T-helper 17 cell (primary cell): ENCODE data around the gene METRNL. TPM values are rescaled to one million over a fixed set of nuclear protein-coding genes. Genes with fewer than 3 reads are reported as not detected.
"Not testable (repeated sequence)": the region's sequence is repeated elsewhere in the genome, so short reads cannot be mapped to it uniquely, and the experiment has no call there.

Experiments
- ATAC-seq: fragments of 150-1000 bp; cut with Tn5 transposase; 2 replicates; pipeline ENCODE4 v1.10.0; 2021; ENCODE audit warnings: mild to moderate bottlenecking, moderate library complexity
- DNase-seq, 3 donors: peaks; one replicate each; pipeline versions ENCODE4 v3.0.0 to v3.0.0-alpha.2; 2020 to 2021
- H3K9me3 ChIP-seq: one replicate; pipeline ENCODE4 v1.7.0; 2013; ENCODE audit warnings: low read length, mild to moderate bottlenecking; ENCODE audit not compliant: control insufficient read depth, poor library complexity, severe bottlenecking
- H3K27ac Mint-ChIP-seq: one replicate; pipeline ENCODE4 v1.8.0; 2022; ENCODE audit warnings: mild to moderate bottlenecking, moderate library complexity, mixed read lengths
- H3K27me3 Mint-ChIP-seq: one replicate; pipeline ENCODE4 v1.8.0; 2022; ENCODE audit warnings: mixed read lengths
- H3K36me3 Mint-ChIP-seq: one replicate; pipeline ENCODE4 v1.8.0; 2022; ENCODE audit warnings: low read depth, mixed read lengths
- H3K4me1 Mint-ChIP-seq: one replicate; pipeline ENCODE4 v1.8.0; 2022; ENCODE audit warnings: mild to moderate bottlenecking, mixed read lengths
- H3K4me3 Mint-ChIP-seq: one replicate; pipeline ENCODE4 v1.8.0; 2022; ENCODE audit warnings: mild to moderate bottlenecking, moderate library complexity, mixed read lengths
- total RNA-seq, 4 donors: library from RNA in 2 of 4; stranded (reverse) in 2 of 4; gene quantifications; one replicate each; pipeline ENCODE4 v1.2.3 and lab custom pipeline; 2022 to 2026

The METRNL gene
- total RNA-seq, 2 donors from 2014 or later, result 24.0 to 26.2 TPM

DNA sequence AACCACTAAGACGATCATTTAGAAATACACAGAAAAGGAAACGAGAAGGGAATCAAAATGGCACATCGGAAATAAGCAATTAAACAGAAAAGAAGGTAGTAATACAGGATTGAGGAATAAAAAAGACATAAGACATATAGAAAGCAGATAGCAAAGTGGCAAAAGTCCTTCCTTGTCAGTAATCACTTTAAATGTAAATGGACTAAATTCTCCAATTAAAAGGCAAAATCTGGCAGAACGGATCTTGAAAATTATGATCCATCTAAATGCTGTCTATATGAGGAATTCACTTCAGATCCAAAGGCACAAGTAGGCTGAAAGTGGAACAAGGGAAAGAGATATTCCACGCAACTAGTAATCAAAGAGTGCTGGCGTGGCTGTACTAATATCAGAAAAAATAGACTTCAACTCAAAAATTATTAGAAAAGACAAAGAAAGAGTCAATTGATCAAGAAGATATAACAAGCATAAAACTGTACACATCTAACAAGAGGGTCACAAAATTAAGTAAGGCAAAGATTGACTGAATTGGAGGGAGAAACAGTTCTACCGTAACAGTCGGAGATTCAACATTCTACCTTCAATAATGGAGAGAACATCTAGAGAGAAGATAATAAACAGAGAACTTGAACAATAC lies 36.8 kb upstream of the METRNL start:
- H3K27me3 Mint-ChIP-seq, result no peaks in the 10 kb centered on the region
- H3K27ac Mint-ChIP-seq, result peak overlapping the region; percentile 3
- peaks cover 6% of the 10 kb centered on the region for H3K9me3 ChIP-seq
- no peak for ATAC-seq
- H3K4me1 Mint-ChIP-seq, result peaks cover 17% of the 10 kb centered on the region
- H3K4me3 Mint-ChIP-seq, result no peak overlapping the region
- peaks cover 7% of the 10 kb centered on the region for H3K36me3 Mint-ChIP-seq
- no peak for DNase-seq

DNA sequence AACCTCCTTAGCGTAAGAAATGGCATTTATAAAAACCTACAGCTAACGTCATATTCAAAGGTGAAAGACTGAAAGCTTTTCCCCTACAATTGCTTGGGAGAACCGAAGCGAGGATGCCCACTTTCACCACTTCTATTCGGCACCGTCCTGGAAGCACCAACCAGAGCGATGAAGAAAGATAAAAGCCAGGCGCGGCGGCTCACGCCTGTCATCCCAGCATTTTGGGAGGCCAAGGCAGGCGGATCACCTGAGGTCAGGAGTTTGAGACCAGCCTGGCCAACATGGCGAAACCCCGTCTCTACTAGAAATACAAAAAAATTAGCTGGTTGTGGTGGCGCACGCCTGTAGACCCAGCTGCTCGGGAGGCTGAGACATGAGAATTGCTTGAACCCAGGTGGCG lies 34.9 kb upstream of the METRNL start:
- ATAC-seq, DNase-seq, H3K9me3 ChIP-seq, H3K36me3 Mint-ChIP-seq, H3K27me3 Mint-ChIP-seq: not testable (repeated sequence)
- H3K27ac Mint-ChIP-seq, result peak overlapping the region; percentile 8
- peaks cover 24% of the 10 kb centered on the region for H3K4me1 Mint-ChIP-seq
- peak overlapping the region; percentile 68 for H3K4me3 Mint-ChIP-seq

DNA sequence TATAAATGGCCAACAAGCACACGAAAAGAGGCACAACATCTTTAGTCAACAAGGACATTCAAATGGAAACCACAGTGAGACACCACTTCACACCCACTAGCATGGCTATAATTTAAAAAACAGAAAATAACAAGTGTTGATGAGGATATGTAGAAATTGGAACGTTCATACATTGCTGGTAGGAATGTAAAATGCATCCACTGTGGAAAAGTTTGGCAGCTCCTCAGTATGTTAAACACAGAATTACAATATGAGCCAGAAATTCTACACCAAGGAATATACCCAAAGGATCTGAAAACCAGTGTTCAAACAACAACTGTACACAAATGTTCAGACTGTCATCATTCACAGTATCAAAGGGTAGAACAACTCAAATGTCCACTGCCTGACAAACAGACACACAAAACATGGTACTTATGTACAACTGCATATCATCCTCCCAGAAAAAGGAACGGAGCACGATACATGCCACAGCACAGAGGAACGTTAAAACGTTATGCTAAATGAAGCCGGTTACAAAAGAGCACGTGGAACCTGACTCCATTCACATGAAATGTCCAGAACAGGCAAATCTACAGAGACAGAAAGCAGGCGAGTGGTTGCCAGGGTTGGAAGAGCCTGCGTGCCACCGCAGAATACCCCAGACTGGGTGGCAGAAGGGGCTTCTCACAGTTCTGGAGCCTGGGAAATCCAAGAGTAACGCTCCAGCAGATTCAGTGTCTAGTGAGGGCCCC lies 32.8 kb upstream of the METRNL start:
- peaks cover 4% of the 10 kb centered on the region for H3K36me3 Mint-ChIP-seq

GRCh38 chr17:83047182-83047478 lies 32.3 kb upstream of the METRNL start:
- H3K4me3 Mint-ChIP-seq, result no peak overlapping the region
- H3K36me3 Mint-ChIP-seq, result peaks cover 3% of the 10 kb centered on the region
- no peaks in the 10 kb centered on the region for H3K27me3 Mint-ChIP-seq
- no peak overlapping the region for H3K27ac Mint-ChIP-seq
- DNase-seq (no peak), ATAC-seq (no peak)
- peaks cover 28% of the 10 kb centered on the region for H3K4me1 Mint-ChIP-seq
- H3K9me3 ChIP-seq, result no peaks in the 10 kb centered on the region

More for the DNA sequence above, 32.8 kb upstream of the METRNL start:
- H3K9me3 ChIP-seq, result no peaks in the 10 kb centered on the region
- DNase-seq, result no peak
- no peak overlapping the region for H3K27ac Mint-ChIP-seq
- H3K4me3 Mint-ChIP-seq, result no peak overlapping the region
- no peaks in the 10 kb centered on the region for H3K27me3 Mint-ChIP-seq
- peaks cover 28% of the 10 kb centered on the region for H3K4me1 Mint-ChIP-seq
- no peak for ATAC-seq

- H3K36me3 Mint-ChIP-seq, H3K27me3 Mint-ChIP-seq, ATAC-seq, DNase-seq, H3K9me3 ChIP-seq: not testable (repeated sequence)
- peak overlapping the region; percentile 90 for H3K4me3 Mint-ChIP-seq
- H3K27ac Mint-ChIP-seq, result peak overlapping the region; percentile 99
- H3K4me1 Mint-ChIP-seq, result peaks cover 25% of the 10 kb centered on the region
Measured at GRCh38 chr17:83047818-83048475, 31.5 kb upstream of the METRNL start.

DNA sequence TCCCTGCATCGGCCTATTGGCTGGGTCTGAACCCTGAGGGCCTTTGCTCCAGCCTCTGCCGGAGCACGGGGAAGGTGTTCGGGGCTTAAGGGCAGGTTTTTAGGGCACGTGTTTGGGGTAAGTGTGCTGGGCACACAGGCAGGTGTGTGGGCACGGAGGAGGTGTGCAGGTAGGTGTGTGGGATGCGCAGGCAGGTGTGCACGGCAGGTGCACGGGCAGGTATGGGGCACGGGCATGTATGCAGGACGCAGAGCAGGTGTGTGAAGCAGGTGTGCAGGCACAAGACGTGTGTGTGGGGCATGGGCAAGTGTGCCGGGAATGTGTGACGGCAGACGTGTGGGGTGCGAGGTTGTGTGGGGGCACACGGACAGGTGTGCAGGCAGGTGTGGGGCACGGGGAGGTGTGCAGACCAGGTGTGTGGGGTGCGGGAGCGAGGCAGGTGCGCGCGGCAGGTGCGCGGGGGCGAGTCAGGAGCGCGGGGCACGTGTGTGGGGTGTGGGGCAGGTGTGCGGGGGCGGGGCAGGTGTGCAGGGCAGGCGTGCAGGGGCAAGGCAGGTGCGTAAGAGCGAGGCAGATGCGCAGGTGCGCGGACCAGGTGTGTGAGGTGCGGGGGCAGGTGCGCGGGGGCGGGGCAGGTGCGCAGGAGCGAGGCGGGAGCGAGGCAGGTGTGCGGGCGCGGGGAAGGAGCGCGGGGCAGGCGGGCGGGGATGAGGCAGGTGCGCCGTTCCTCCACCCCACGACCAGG lies 28.6 kb upstream of the METRNL start:
- no peaks in the 10 kb centered on the region for H3K9me3 ChIP-seq
- Mint-ChIP-seq H3K27me3 (no peaks in the 10 kb centered on the region), H3K4me1 (peaks cover 18% of the 10 kb centered on the region), H3K4me3 (peak overlapping the region; percentile 94), H3K36me3 (peaks cover 3% of the 10 kb centered on the region), H3K27ac (peak overlapping the region; percentile 92)
- no peak for ATAC-seq
- no peak for DNase-seq

DNA sequence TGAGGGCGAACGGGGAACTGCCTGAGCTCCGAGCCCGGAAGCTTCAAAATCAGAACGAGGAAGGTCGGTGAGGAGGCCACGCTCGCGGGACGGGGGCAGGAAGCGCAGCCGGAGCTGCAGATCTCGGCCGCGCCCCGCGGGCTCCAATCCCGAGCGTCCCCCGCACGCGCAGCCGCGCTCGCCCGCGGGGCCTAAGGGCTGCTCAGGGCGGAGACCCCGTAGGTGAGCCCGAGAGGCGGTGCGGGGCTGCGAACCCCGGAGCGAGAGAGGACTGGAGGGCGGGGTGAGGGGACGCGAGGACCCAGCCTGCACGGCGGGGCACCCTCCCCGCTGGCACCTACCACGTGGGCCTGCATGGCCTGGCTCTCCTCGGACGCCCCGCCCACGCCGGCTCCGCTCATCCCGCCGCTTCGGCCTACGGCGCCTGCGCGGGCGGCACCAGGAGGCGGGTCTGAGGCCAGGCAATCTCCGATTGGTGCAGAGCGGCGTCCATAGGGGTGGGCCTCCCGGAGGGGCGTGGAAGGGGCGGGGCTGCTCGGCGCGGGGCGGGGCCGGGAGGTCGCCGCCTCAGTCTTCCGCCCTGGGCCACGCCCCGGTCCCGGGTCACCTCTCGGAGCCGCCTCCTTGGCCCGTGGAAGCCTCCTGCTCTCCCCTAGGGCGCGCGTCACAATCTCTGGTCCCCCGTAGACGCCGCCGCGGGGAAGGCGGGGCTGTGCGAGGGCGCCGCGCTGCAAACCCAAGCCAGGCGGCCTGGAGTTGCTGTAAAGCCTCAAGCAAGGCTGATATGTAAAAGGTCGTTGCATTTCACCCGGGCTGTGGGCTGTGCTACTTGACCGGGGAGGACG lies 27.8 kb upstream of the METRNL start:
- H3K4me3 Mint-ChIP-seq, result peak overlapping the region; percentile 94
- ATAC-seq, result peak; percentile 84
- peak overlapping the region; percentile 92 for H3K27ac Mint-ChIP-seq

GRCh38 chr17:83052241-83052564 lies 27.2 kb upstream of the METRNL start:
- DNase-seq, result no peak

More for the DNA sequence above, 27.8 kb upstream of the METRNL start:
- Mint-ChIP-seq H3K36me3 (peaks cover 2% of the 10 kb centered on the region), H3K27me3 (no peaks in the 10 kb centered on the region), H3K4me1 (peaks cover 17% of the 10 kb centered on the region)
- DNase-seq, result peak; percentile 98 to 99 (median 99)
- H3K9me3 ChIP-seq, result no peaks in the 10 kb centered on the region

GRCh38 chr17:83053021-83053681 lies 26.3 kb upstream of the METRNL start:
- H3K4me1 Mint-ChIP-seq, result peaks cover 11% of the 10 kb centered on the region
- H3K27ac Mint-ChIP-seq, result peak overlapping the region; percentile 86
- DNase-seq, result no peak
- ATAC-seq, result no peak
- H3K9me3 ChIP-seq, result no peaks in the 10 kb centered on the region
- H3K36me3 Mint-ChIP-seq, result no peaks in the 10 kb centered on the region
- H3K4me3 Mint-ChIP-seq, result peak overlapping the region; percentile 41
- no peaks in the 10 kb centered on the region for H3K27me3 Mint-ChIP-seq

More at GRCh38 chr17:83052241-83052564, 27.2 kb upstream of the METRNL start:
- no peak for ATAC-seq
- H3K27ac Mint-ChIP-seq, result peak overlapping the region; percentile 37
- no peaks in the 10 kb centered on the region for H3K27me3 Mint-ChIP-seq
- H3K4me1 Mint-ChIP-seq, result peaks cover 15% of the 10 kb centered on the region
- peak overlapping the region; percentile 94 for H3K4me3 Mint-ChIP-seq
- H3K36me3 Mint-ChIP-seq, result no peaks in the 10 kb centered on the region
- H3K9me3 ChIP-seq, result no peaks in the 10 kb centered on the region

DNA sequence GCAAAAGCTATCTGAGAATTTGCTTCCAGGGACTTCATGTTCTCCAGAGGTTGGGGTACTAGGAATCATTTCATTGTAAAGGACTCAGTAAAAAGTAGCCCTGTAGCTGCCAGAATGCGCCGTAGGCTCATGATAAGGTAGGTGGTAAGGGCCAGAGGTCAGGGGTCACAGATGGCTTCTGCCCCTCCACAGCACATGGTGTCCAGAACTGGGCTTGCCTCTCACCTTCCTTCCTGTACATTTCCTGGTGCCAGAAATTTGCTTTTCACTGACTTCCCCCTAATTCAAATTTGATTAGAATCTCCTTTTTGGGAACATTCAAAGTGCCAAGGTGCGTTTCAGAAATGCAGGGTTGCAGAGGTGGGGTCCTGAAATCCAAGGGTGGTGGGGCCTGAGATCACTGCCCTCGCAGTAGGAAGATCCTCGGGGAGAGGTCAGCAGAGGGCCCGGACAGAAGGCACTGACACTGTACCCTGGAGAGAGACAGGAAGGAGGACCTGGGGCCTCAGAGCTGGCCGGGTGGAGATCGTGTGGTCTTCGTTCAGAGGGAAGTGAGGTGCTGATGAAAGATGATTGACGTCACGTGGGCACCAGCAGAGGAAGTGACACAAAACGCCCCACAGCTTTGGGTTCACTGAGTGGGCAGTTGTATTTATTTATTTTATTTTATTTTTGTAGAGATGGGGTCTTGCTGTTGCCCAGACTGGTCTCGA lies 25.5 kb upstream of the METRNL start:
- Mint-ChIP-seq H3K27ac (peak overlapping the region; percentile 86), H3K4me3 (peak overlapping the region; percentile 57), H3K4me1 (peaks cover 10% of the 10 kb centered on the region), H3K27me3 (no peaks in the 10 kb centered on the region), H3K36me3 (peaks cover 2% of the 10 kb centered on the region)
- H3K9me3 ChIP-seq, result no peaks in the 10 kb centered on the region
- no peak for DNase-seq
- no peak for ATAC-seq

DNA sequence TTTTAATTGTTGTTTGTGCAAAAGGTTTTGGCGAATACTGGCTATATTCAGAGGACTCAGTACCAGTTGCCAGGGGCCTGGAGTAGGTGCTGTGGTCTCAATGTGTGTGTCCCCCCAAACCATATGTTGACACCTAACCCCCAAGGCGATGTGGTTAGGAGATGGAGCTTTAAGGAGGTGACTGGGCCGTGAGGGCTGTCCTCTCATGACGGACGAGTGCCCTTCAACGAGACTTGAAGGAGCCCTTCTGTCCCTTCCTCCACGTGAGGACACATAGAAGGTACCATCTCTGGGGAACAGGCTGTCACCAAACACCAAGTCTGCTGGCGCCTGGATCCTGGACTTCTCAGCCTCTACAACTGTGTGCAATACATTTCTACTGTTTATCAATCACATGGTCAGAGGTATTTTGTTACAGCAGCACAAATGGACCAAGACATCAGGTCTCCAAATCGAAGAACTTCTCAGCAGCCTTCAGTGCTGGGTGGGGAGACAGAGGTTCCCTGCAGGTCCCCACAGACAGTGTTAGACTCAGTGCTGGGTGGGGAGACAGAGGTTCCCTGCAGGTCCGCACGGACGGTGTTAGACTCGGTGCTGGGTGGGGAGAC lies 24.8 kb upstream of the METRNL start:
- Mint-ChIP-seq H3K27me3 (no peaks in the 10 kb centered on the region), H3K36me3 (peaks cover 2% of the 10 kb centered on the region), H3K27ac (peak overlapping the region; percentile 86), H3K4me3 (no peak overlapping the region), H3K4me1 (peaks cover 10% of the 10 kb centered on the region)
- H3K9me3 ChIP-seq, result no peaks in the 10 kb centered on the region
- no peak for DNase-seq
- no peak for ATAC-seq
